AML-193 (cell line): Measurements from ENCODE around the gene SLC2A4RG.

Source experiments
- DNase-seq, 2 experiments: peaks; one replicate each; lab custom pipeline; 2025; lab: John Stamatoyannopoulos, UW

SLC2A4RG gene

GRCh38 chr20:63753381-63753780 is 13.8 kb downstream of the SLC2A4RG start:
- no peak for DNase-seq

GRCh38 chr20:63754008-63754407 is 14.4 kb downstream of the SLC2A4RG start:
- no peak for DNase-seq

GRCh38 chr20:63755933-63756647 is 16.5 kb downstream of the SLC2A4RG start:
- DNase-seq: no peak

- no peak for DNase-seq
These were observed 17.0 kb downstream of the SLC2A4RG start for GRCh38 chr20:63756648-63756991.

- no peak for DNase-seq
These were observed 18.6 kb downstream of the SLC2A4RG start for GRCh38 chr20:63758152-63758551.

GRCh38 chr20:63759377-63759901 is 19.9 kb downstream of the SLC2A4RG start:
- DNase-seq: no peak

GRCh38 chr20:63765082-63765873 is 25.7 kb downstream of the SLC2A4RG start:
- no peak for DNase-seq

- DNase-seq: no peak
These were observed 26.3 kb downstream of the SLC2A4RG start for GRCh38 chr20:63765902-63766301.

- DNase-seq: no peak
These were observed 27.3 kb downstream of the SLC2A4RG start for GRCh38 chr20:63766695-63767426.

GRCh38 chr20:63767456-63767855 is 27.9 kb downstream of the SLC2A4RG start:
- DNase-seq: no peak

GRCh38 chr20:63767886-63768285 is 28.3 kb downstream of the SLC2A4RG start:
- no peak for DNase-seq

- DNase-seq: no peak
These were observed 29.3 kb downstream of the SLC2A4RG start for GRCh38 chr20:63768591-63769515.

GRCh38 chr20:63769891-63770474 is 30.4 kb downstream of the SLC2A4RG start:
- no peak for DNase-seq

GRCh38 chr20:63771046-63771707 is 31.6 kb downstream of the SLC2A4RG start:
- DNase-seq: no peak

GRCh38 chr20:63772781-63773518 is 33.4 kb downstream of the SLC2A4RG start:
- DNase-seq: no peak

GRCh38 chr20:63773571-63774241 is 34.1 kb downstream of the SLC2A4RG start:
- no peak for DNase-seq

GRCh38 chr20:63774306-63774705 is 34.7 kb downstream of the SLC2A4RG start:
- no peak for DNase-seq

- DNase-seq: no peak
These were observed 35.8 kb downstream of the SLC2A4RG start for GRCh38 chr20:63775096-63775978.
